OCI-LY3 (cell line): ENCODE measurements around the gene FHIP1B.

Experiments used
- H2AFZ ChIP-seq: fragments of 200-600, 300-600 bp; shearing (Covaris generic); 2 replicates; pipeline ENCODE4 v1.6.0; 2014; ENCODE audit warnings: antibody characterized with exemption, low read depth, low read length
- H3K27ac ChIP-seq: fragments of 200-600, 300-600 bp; sonication (generic); 2 replicates; pipeline ENCODE4 v1.5.1; 2014; ENCODE audit warnings: mild to moderate bottlenecking, low read length, moderate library complexity, mixed read lengths
- H3K27me3 ChIP-seq: fragments of 200-600, 300-600 bp; sonication (generic); 2 replicates; pipeline ENCODE4 v1.6.1; 2014; ENCODE audit warnings: low read depth, low read length, mixed read lengths
- H3K36me3 ChIP-seq: fragments of 200-600, 300-600 bp; sonication (generic); replicated peaks from 2 replicates; pipeline ENCODE3; 2014; ENCODE audit warnings: low read depth, low read length, mixed read lengths
- H3K4me1 ChIP-seq: fragments of 300-600, 200-600 bp; sonication (generic); 2 replicates; pipeline ENCODE4 v1.6.1; 2014; ENCODE audit warnings: low read length, mixed read lengths
- H3K4me2 ChIP-seq: fragments of 200-600, 300-600 bp; sonication (generic); 2 replicates; pipeline ENCODE4 v1.6.1; 2014; ENCODE audit warnings: low read length, mixed read lengths
- H3K4me3 ChIP-seq: fragments of 300-600, 200-600 bp; sonication (generic); 2 replicates; pipeline ENCODE4 v1.5.1; 2014; ENCODE audit warnings: antibody characterized with exemption, mild to moderate bottlenecking, low read length, moderate library complexity
- H3K79me2 ChIP-seq: fragments of 300-600, 200-600 bp; shearing (Covaris generic); 2 replicates; pipeline ENCODE4 v1.6.1; 2014; ENCODE audit warnings: mild to moderate bottlenecking, low read length, mixed read lengths
- H3K9ac ChIP-seq: fragments of 300-600, 200-600 bp; shearing (Covaris generic); 2 replicates; pipeline ENCODE4 v1.6.0; 2014; ENCODE audit warnings: mild to moderate bottlenecking, low read length, moderate library complexity
- H3K9me3 ChIP-seq: fragments of 200-600, 300-600 bp; shearing (Covaris generic); 2 replicates; pipeline ENCODE4 v1.6.1; 2014; ENCODE audit warnings: low read length, mixed read lengths; ENCODE audit not compliant: insufficient read depth
- H4K20me1 ChIP-seq: fragments of 200-600, 300-600 bp; sonication (generic); 2 replicates; pipeline ENCODE4 v1.6.1; 2016; ENCODE audit warnings: low read length, mixed read lengths; ENCODE audit not compliant: insufficient read depth
- EZH2phosphoT487 ChIP-seq: fragments of 200-600 bp; shearing (Covaris generic); IDR thresholded peaks from 2 replicates; pipeline ENCODE4 v1.6.1; 2018; ENCODE audit warnings: antibody characterized with exemption, mixed run types, low read depth
- TF ChIP-seq, protein P1 (sequence below): fragments of 200-600, 300-600 bp; sonication (generic); IDR thresholded peaks from 2 replicates; pipeline ENCODE4 v1.5.1; 2014; ENCODE audit warnings: antibody characterized with exemption, low read length, low read depth

FHIP1B gene

DNA sequence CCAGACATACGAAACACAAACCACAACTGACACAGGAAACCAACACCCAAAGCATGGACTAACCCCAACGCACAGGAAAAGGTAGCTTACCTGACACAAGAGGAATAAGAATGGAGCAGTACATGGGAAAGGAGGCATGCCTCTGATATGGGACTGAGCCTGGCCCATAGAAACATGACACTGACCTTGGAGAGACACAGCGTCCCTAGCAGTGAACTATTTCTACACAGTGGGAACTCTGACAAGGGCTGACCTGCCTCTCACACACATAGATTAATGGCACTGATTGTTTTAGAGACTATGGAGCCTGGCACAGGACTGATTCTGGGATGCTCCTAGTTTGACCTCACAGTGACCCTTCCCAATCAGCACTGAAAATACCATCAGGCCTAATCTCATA lies 37.2 kb upstream of the FHIP1B start:
- no peaks in the 10 kb centered on the region for H3K4me1 ChIP-seq
- no peaks in the 10 kb centered on the region for H3K79me2 ChIP-seq
- peaks cover 13% of the 10 kb centered on the region; the same call in 1 of the 2 replicates for H3K27me3 ChIP-seq
- no peak overlapping the region for H3K27ac ChIP-seq
- TF ChIP-seq, protein P1, sequence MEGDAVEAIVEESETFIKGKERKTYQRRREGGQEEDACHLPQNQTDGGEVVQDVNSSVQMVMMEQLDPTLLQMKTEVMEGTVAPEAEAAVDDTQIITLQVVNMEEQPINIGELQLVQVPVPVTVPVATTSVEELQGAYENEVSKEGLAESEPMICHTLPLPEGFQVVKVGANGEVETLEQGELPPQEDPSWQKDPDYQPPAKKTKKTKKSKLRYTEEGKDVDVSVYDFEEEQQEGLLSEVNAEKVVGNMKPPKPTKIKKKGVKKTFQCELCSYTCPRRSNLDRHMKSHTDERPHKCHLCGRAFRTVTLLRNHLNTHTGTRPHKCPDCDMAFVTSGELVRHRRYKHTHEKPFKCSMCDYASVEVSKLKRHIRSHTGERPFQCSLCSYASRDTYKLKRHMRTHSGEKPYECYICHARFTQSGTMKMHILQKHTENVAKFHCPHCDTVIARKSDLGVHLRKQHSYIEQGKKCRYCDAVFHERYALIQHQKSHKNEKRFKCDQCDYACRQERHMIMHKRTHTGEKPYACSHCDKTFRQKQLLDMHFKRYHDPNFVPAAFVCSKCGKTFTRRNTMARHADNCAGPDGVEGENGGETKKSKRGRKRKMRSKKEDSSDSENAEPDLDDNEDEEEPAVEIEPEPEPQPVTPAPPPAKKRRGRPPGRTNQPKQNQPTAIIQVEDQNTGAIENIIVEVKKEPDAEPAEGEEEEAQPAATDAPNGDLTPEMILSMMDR, result no peak
- no peak overlapping the region for H2AFZ ChIP-seq
- H3K4me3 ChIP-seq, result no peak overlapping the region
- H3K36me3 ChIP-seq, result no peaks in the 10 kb centered on the region
- no peaks in the 10 kb centered on the region for H4K20me1 ChIP-seq
- no peaks in the 10 kb centered on the region for H3K9me3 ChIP-seq
- no peak overlapping the region for H3K4me2 ChIP-seq
- no peak overlapping the region for H3K9ac ChIP-seq

DNA sequence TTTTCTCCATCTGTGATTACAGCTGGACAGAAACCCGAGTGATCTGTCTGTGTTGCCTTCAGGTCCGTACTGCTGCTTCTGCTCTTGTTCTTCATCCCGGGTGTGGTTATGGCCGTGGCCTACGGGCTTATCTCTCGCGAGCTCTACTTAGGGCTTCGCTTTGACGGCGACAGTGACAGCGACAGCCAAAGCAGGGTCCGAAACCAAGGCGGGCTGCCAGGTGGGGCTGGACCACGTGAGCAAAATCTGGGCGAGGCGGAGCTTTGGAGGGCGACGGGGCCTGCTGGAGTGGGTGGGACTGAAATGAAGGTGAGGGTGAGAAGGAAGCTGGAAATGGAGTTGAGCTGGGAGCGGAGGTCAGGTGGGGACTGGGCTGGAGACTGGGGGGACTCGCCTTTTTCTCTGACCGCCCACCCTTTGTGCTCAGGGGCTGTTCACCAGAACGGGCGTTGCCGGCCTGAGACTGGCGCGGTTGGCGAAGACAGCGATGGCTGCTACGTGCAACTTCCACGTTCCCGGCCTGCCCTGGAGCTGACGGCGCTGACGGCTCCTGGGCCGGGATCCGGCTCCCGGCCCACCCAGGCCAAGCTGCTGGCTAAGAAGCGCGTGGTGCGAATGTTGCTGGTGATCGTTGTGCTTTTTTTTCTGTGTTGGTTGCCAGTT lies 36.3 kb upstream of the FHIP1B start:
- Histone ChIP-seq H2AFZ (no peak overlapping the region), H3K9me3 (no peaks in the 10 kb centered on the region), H3K9ac (no peak overlapping the region), H3K79me2 (no peaks in the 10 kb centered on the region), H3K27ac (no peak overlapping the region), H3K4me3 (no peak overlapping the region), H3K4me2 (no peak overlapping the region), H3K27me3 (peaks cover 16% of the 10 kb centered on the region; the same call in 1 of the 2 replicates), H3K4me1 (no peaks in the 10 kb centered on the region), H4K20me1 (no peaks in the 10 kb centered on the region), H3K36me3 (no peaks in the 10 kb centered on the region)
- TF ChIP-seq, protein P1, result no peak
- TF ChIP-seq EZH2phosphoT487, result no peak

DNA sequence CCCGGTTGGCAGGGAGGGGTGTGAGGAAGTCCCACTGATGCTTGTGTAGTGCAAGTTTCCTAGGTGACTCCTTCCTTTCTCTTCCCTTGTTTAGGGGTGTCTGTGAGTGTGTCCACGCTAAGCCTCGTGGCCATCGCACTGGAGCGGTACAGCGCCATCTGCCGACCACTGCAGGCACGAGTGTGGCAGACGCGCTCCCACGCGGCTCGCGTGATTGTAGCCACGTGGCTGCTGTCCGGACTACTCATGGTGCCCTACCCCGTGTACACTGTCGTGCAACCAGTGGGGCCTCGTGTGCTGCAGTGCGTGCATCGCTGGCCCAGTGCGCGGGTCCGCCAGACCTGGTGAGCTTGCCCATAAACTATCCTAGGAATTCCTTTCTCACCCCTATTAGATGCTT lies 35.6 kb upstream of the FHIP1B start:
- no peak overlapping the region for H3K4me3 ChIP-seq
- no peaks in the 10 kb centered on the region for H3K4me1 ChIP-seq
- H3K9ac ChIP-seq, result no peak overlapping the region
- H4K20me1 ChIP-seq, result no peaks in the 10 kb centered on the region
- no peak for TF ChIP-seq EZH2phosphoT487
- TF ChIP-seq, protein P1, result no peak
- no peaks in the 10 kb centered on the region for H3K9me3 ChIP-seq
- no peak overlapping the region for H3K4me2 ChIP-seq
- H3K27me3 ChIP-seq, result peaks cover 20% of the 10 kb centered on the region
- H3K27ac ChIP-seq, result no peak overlapping the region
- no peaks in the 10 kb centered on the region for H3K79me2 ChIP-seq
- H2AFZ ChIP-seq, result no peak overlapping the region
- H3K36me3 ChIP-seq, result no peaks in the 10 kb centered on the region

DNA sequence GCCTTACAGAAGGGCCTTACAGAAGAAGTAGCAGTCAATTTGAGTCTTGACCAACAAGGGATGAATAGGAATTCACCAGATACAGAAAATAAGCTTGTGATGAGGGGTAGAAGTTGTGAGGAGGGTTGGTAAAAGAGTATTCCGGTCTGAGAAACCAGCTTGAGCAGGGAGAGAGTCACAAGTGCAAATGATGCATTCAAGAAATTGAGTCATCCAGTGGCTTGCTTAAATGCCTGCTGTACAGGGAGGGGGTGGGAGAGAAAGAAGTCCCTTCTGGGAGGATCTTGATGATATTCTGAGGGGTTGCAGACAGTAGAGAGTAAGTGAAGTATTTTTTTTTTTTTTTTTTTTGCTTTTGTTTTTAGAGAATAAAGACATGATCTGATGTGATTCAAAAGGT lies 34.4 kb upstream of the FHIP1B start:
- Histone ChIP-seq H3K79me2 (no peaks in the 10 kb centered on the region), H3K4me2 (no peak overlapping the region), H3K9ac (no peak overlapping the region), H4K20me1 (no peaks in the 10 kb centered on the region), H3K36me3 (no peaks in the 10 kb centered on the region), H3K27me3 (peaks cover 26% of the 10 kb centered on the region), H3K9me3 (no peaks in the 10 kb centered on the region), H2AFZ (no peak overlapping the region), H3K4me1 (no peaks in the 10 kb centered on the region), H3K27ac (no peak overlapping the region), H3K4me3 (no peak overlapping the region)
- TF ChIP-seq, protein P1, result no peak
- TF ChIP-seq EZH2phosphoT487, result no peak
